HCT116 (cell line): ENCODE data around the gene NFATC1. TPM values are rescaled to one million over a fixed set of nuclear protein-coding genes. Genes with fewer than 3 reads are reported as not detected.

Source experiments
- ATAC-seq: fragments of 200-7000 bp; cut with Tn5 transposase; 2 replicates; pipeline ENCODE4 v1.9.1; 2020; ENCODE audit warnings: mild to moderate bottlenecking, moderate library complexity
- BruUV-seq: library from RNA; stranded (reverse); fragments of 400-500 nt; replicated peaks from 2 replicates; lab custom pipeline; 2021; lab: Mats Ljungman, UMichigan
- CTCF ChIA-PET: fragments of 300-600 bp; sonication (Branson Sonifier 250); formaldehyde crosslinking; loops from one replicate; lab custom pipeline; 2021; ENCODE audit warnings: antibody characterized with exemption; lab: Charles Lee
- POLR2A ChIA-PET: fragments of 300-600, 350-600 bp; sonication (Branson Sonifier 250); formaldehyde crosslinking; loops from one replicate; lab custom pipeline; 2021; ENCODE audit warnings: antibody characterized with exemption; lab: Charles Lee
- RAD21 ChIA-PET, 2 experiments: fragments of 300-600 bp; sonication (Branson Sonifier 250); formaldehyde crosslinking; loops; one replicate each; lab custom pipeline; 2023; ENCODE audit warnings: low total read pairs in 2 of 2; ENCODE audit not compliant: uncharacterized antibody in 2 of 2, unreplicated experiment in 2 of 2, low non-redundant PET in 1 of 2; lab: Charles Lee
- DNase-seq: peaks from one replicate; pipeline ENCODE4 v3.0.0-alpha.2; 2010; ENCODE audit warnings: low read depth, low spot score
- H2AFZ ChIP-seq: fragments of 200-600 bp; shearing (Covaris generic), sonication (generic); 2 replicates; pipeline ENCODE4 v1.6.1; 2017; ENCODE audit warnings: low read depth, mixed run types, mixed read lengths, antibody characterized with exemption, low read length; ENCODE audit not compliant: poor library complexity, severe bottlenecking
- H3K27ac ChIP-seq: 2 replicates; pipeline ENCODE4 v1.5.1; 2012; ENCODE audit warnings: low read depth, low read length
- H3K27me3 ChIP-seq: fragments of 200-600 bp; sonication (generic); 2 replicates; pipeline ENCODE4 v1.6.1; 2016; ENCODE audit warnings: mixed run types, low read length, mixed read lengths; ENCODE audit not compliant: insufficient read depth
- H3K36me3 ChIP-seq, 2 experiments: fragments of 200-500 bp in 1 of 2; fragments of 200-600 bp in 1 of 2; sonication (Bioruptor generic) in 1 of 2; sonication (generic) in 1 of 2; 2 replicates each; pipeline versions ENCODE4 v1.5.1 to v1.6.1; 2014 to 2016; ENCODE audit warnings: low read length in 2 of 2, inconsistent platforms in 1 of 2, mixed read lengths in 1 of 2, mixed run types in 1 of 2; ENCODE audit not compliant: insufficient read depth in 2 of 2, control insufficient read depth in 1 of 2
- H3K4me1 ChIP-seq, 2 experiments: fragments of 200-600 bp in 1 of 2; sonication (generic) in 1 of 2; 2 replicates each; pipeline versions ENCODE4 v1.5.1 to v1.6.1; 2012 to 2017; ENCODE audit warnings: low read length in 2 of 2, inconsistent platforms in 1 of 2, mild to moderate bottlenecking in 1 of 2, mixed read lengths in 1 of 2, mixed run types in 1 of 2, moderate library complexity in 1 of 2; ENCODE audit not compliant: insufficient read depth in 2 of 2, control insufficient read depth in 1 of 2
- H3K4me2 ChIP-seq: fragments of 200-600 bp; sonication (generic); 2 replicates; pipeline ENCODE4 v1.6.1; 2017; ENCODE audit warnings: mixed run types, low read length, mixed read lengths
- H3K4me3 ChIP-seq, 2 experiments: fragments of 200-600 bp in 1 of 2; sonication (generic) in 1 of 2; replicated peaks in 1 of 2; 2 replicates each; pipeline ENCODE4 v1.5.1; 2011 to 2016; ENCODE audit warnings: low read length in 2 of 2, control low read depth in 1 of 2, low read depth in 1 of 2, mild to moderate bottlenecking in 1 of 2, mixed read lengths in 1 of 2, mixed run types in 1 of 2
- H3K79me2 ChIP-seq: fragments of 200-600 bp; sonication (generic); 2 replicates; pipeline ENCODE4 v1.6.1; 2017; ENCODE audit warnings: mild to moderate bottlenecking, mixed run types, low read length, moderate library complexity, mixed read lengths; ENCODE audit not compliant: insufficient read depth
- H3K9ac ChIP-seq: fragments of 200-600 bp; sonication (generic); 2 replicates; pipeline ENCODE4 v1.6.1; 2016; ENCODE audit warnings: low read length, mixed read lengths
- H3K9me2 ChIP-seq: fragments of 200-600 bp; sonication (generic), shearing (Covaris generic); 2 replicates; pipeline ENCODE4 v1.6.1; 2017; ENCODE audit warnings: mixed run types, mild to moderate bottlenecking, moderate library complexity; ENCODE audit not compliant: insufficient read depth
- H3K9me3 ChIP-seq, 2 experiments: fragments of 200-500 bp in 1 of 2; fragments of 200-600 bp in 1 of 2; sonication (Bioruptor generic) in 1 of 2; sonication (generic) in 1 of 2; 2 replicates each; pipeline ENCODE4 v1.6.1; 2014 to 2017; ENCODE audit warnings: low read length in 2 of 2, mixed read lengths in 2 of 2, inconsistent platforms in 1 of 2, low read depth in 1 of 2, mild to moderate bottlenecking in 1 of 2, mixed run types in 1 of 2, moderate library complexity in 1 of 2; ENCODE audit not compliant: control insufficient read depth in 1 of 2, insufficient read depth in 1 of 2
- H4K20me1 ChIP-seq: fragments of 200-600 bp; sonication (generic), shearing (Covaris generic); 2 replicates; pipeline ENCODE4 v1.6.1; 2017; ENCODE audit warnings: mixed run types, mild to moderate bottlenecking, moderate library complexity; ENCODE audit not compliant: insufficient read depth
- ATF3 ChIP-seq: IDR thresholded peaks from 2 replicates; pipeline ENCODE4 v1.6.1; 2012
- ELF1 ChIP-seq: IDR thresholded peaks from 2 replicates; pipeline ENCODE4 v1.6.1; 2012; ENCODE audit warnings: low read depth, borderline replicate concordance
- EZH2phosphoT487 ChIP-seq: fragments of 200-600 bp; IDR thresholded peaks from 2 replicates; pipeline ENCODE4 v1.6.1; 2018; ENCODE audit warnings: antibody characterized with exemption, borderline replicate concordance
- JUND ChIP-seq: IDR thresholded peaks from 2 replicates; pipeline ENCODE4 v1.6.1; 2012
- MAX ChIP-seq: IDR thresholded peaks from 2 replicates; pipeline ENCODE4 v1.6.1; 2012
- RAD21 ChIP-seq: IDR thresholded peaks from 2 replicates; pipeline ENCODE4 v1.6.1; 2012; ENCODE audit warnings: low read depth, mild to moderate bottlenecking
- REST ChIP-seq: IDR thresholded peaks from 2 replicates; pipeline ENCODE4 v1.6.1; 2012; ENCODE audit warnings: low read depth
- SP1 ChIP-seq: IDR thresholded peaks from 2 replicates; pipeline ENCODE4 v1.6.1; 2012; ENCODE audit warnings: low read depth
- SRF ChIP-seq: IDR thresholded peaks from 2 replicates; pipeline ENCODE4 v1.6.1; 2012; ENCODE audit warnings: low read depth
- YY1 ChIP-seq: IDR thresholded peaks from 2 replicates; pipeline ENCODE4 v1.6.1; 2011; ENCODE audit warnings: low read length, low read depth, moderate library complexity, mild to moderate bottlenecking; ENCODE audit not compliant: insufficient replicate concordance; ENCODE audit errors: extremely low read depth
- ZFX ChIP-seq: fragments of 450-650 bp; IDR thresholded peaks from 2 replicates; pipeline ENCODE4 v1.6.1; 2017
- ZNF274 ChIP-seq: fragments of 200-500 bp; sonication (Bioruptor generic); IDR thresholded peaks from 2 replicates; pipeline ENCODE4 v1.6.1; 2014; ENCODE audit warnings: mild to moderate bottlenecking, low read depth, low read length, inconsistent platforms
- intact Hi-C: fragments of 100-400 bp; cut with micrococcal nuclease; formaldehyde crosslinking; loops from 2 replicates; pipeline ENCODE4 v1.10.0; 2022
- total RNA-seq: library from RNA; stranded (reverse); gene quantifications from one replicate; pipeline ENCODE4 v1.2.1, GENCODE V29; 2021; ENCODE audit not compliant: unreplicated experiment
- TF ChIP-seq, protein P1 (sequence below), 3 experiments: fragments of 200-600 bp in 1 of 3; sonication (generic) in 1 of 3; IDR thresholded peaks in 2 of 3; conservative IDR thresholded peaks in 1 of 3; 2 replicates each; pipeline ENCODE4 v1.5.1; 2012 to 2017; ENCODE audit warnings: low read depth in 2 of 3, low read length in 2 of 3, antibody characterized with exemption in 1 of 3, borderline replicate concordance in 1 of 3, control low read depth in 1 of 3, mild to moderate bottlenecking in 1 of 3, mixed read lengths in 1 of 3, mixed run types in 1 of 3, moderate library complexity in 1 of 3; ENCODE audit not compliant: insufficient read depth in 1 of 3

Gene NFATC1
- total RNA-seq, 1 experiment from 2014 or later, result 20.8 TPM

DNA sequence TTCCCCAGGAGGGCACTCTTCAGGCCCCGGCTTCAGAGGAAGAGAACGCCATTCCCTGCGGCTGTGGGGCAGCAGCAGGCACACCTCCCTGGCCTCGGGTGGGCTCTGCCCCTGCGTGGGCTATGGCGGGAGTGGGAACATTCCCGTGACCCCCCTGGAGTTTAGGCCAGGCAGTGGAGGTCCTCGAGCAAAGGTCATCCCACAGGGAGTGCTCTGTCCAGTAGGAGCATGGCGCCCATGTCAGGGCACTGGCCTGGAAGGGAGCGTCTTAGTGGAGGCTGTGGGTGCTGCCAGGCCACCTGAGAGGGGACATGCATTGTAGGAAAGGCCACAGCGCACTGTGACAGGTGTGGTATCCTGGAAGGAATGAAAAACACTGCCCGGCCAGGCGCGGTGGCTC is 9.2 kb upstream of the NFATC1 start:
- ChIA-PET CTCF (no interaction called here), POLR2A (no interaction called here)

GRCh38 chr18:79387214-79387613 is 8.5 kb upstream of the NFATC1 start:
- BruUV-seq, result no TSS peak
- TF ChIP-seq SP1, result no peak
- TF ChIP-seq ELF1, result no peak
- TF ChIP-seq YY1, result no peak
- TF ChIP-seq SRF, result no peak
- TF ChIP-seq JUND, result no peak
- TF ChIP-seq MAX, result no peak
- TF ChIP-seq ZNF274, result no peak
- TF ChIP-seq, protein P1, sequence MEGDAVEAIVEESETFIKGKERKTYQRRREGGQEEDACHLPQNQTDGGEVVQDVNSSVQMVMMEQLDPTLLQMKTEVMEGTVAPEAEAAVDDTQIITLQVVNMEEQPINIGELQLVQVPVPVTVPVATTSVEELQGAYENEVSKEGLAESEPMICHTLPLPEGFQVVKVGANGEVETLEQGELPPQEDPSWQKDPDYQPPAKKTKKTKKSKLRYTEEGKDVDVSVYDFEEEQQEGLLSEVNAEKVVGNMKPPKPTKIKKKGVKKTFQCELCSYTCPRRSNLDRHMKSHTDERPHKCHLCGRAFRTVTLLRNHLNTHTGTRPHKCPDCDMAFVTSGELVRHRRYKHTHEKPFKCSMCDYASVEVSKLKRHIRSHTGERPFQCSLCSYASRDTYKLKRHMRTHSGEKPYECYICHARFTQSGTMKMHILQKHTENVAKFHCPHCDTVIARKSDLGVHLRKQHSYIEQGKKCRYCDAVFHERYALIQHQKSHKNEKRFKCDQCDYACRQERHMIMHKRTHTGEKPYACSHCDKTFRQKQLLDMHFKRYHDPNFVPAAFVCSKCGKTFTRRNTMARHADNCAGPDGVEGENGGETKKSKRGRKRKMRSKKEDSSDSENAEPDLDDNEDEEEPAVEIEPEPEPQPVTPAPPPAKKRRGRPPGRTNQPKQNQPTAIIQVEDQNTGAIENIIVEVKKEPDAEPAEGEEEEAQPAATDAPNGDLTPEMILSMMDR (IDR thresholded peaks at IDR 0.05 in 2 of 3, conservative IDR thresholded peaks at IDR 0.05 in 1 of 3; ENCODE audit: borderline replicate concordance in 1 of 3, insufficient read depth in 1 of 3, low read depth in 2 of 3, low read length in 2 of 3), result no peak
- no peak for TF ChIP-seq RAD21
- TF ChIP-seq REST, result no peak
- no peak for TF ChIP-seq ATF3
- TF ChIP-seq, all 23 proteins: peak for 0
- intact Hi-C loops, result no loop called here
- RAD21 ChIA-PET, result no interaction called here
- no peak overlapping the region for H3K27ac ChIP-seq
- POLR2A ChIA-PET, result no interaction called here
- no peak overlapping the region for H3K4me2 ChIP-seq
- H3K27me3 ChIP-seq, result no peaks in the 10 kb centered on the region
- DNase-seq (no peak), ATAC-seq (no peak)
- no peaks in the 10 kb centered on the region for H4K20me1 ChIP-seq
- H3K9ac ChIP-seq, result no peak overlapping the region
- no peaks in the 10 kb centered on the region for H3K4me1 ChIP-seq
- CTCF ChIA-PET, result no interaction called here
- H3K4me3 ChIP-seq, result no peak overlapping the region
- H3K36me3 ChIP-seq, result no peaks in the 10 kb centered on the region
- no peaks in the 10 kb centered on the region for H3K9me3 ChIP-seq
- H3K9me2 ChIP-seq, result no peaks in the 10 kb centered on the region
- no peaks in the 10 kb centered on the region for H3K79me2 ChIP-seq
- H2AFZ ChIP-seq, result no peak overlapping the region

More for the DNA sequence above, 9.2 kb upstream of the NFATC1 start:
- no peak for DNase-seq
- Histone ChIP-seq H3K36me3 (no peaks in the 10 kb centered on the region), H3K9me2 (no peaks in the 10 kb centered on the region), H3K27me3 (no peaks in the 10 kb centered on the region), H2AFZ (no peak overlapping the region), H3K79me2 (no peaks in the 10 kb centered on the region), H3K4me1 (no peaks in the 10 kb centered on the region), H4K20me1 (no peaks in the 10 kb centered on the region), H3K9ac (no peak overlapping the region), H3K9me3 (no peaks in the 10 kb centered on the region), H3K4me3 (no peak overlapping the region), H3K4me2 (no peak overlapping the region), H3K27ac (no peak overlapping the region)
- ATAC-seq, result no peak
- intact Hi-C loops, result no loop called here
- RAD21 ChIA-PET, result no interaction called here
- TF ChIP-seq ZFX (no peak), EZH2phosphoT487 (no peak)
- no TSS peak for BruUV-seq
